IgD-negative memory B cell (primary cell): Measurements from ENCODE around the gene KIF23. TPM values are rescaled to one million over a fixed set of nuclear protein-coding genes. Genes with fewer than 3 reads are reported as not detected.

Experiments used
- H3K27ac Mint-ChIP-seq, 3 donors: one replicate each; pipeline ENCODE4 v1.8.0; 2020 to 2022; ENCODE audit warnings: mild to moderate bottlenecking in 3 of 3, mixed read lengths in 3 of 3, moderate library complexity in 1 of 3
- H3K27me3 Mint-ChIP-seq: one replicate; pipeline ENCODE4 v1.8.0; 2021; ENCODE audit warnings: mixed read lengths
- H3K36me3 Mint-ChIP-seq: one replicate; pipeline ENCODE4 v1.8.0; 2020; ENCODE audit warnings: mild to moderate bottlenecking, mixed read lengths
- H3K4me1 Mint-ChIP-seq, 3 donors: one replicate each; pipeline ENCODE4 v1.8.0; 2020 to 2022; ENCODE audit warnings: mixed read lengths in 3 of 3, mild to moderate bottlenecking in 1 of 3
- H3K4me3 Mint-ChIP-seq, 4 donors: one replicate each; pipeline ENCODE4 v1.8.0; 2020 to 2022; ENCODE audit warnings: mild to moderate bottlenecking in 4 of 4, mixed read lengths in 4 of 4, moderate library complexity in 3 of 4
- H3K9me3 Mint-ChIP-seq, 3 donors: one replicate each; pipeline ENCODE4 v1.8.0; 2020 to 2021; ENCODE audit warnings: mixed read lengths in 3 of 3, mild to moderate bottlenecking in 1 of 3
- polyA plus RNA-seq: library from polyadenylated mRNA; unstranded; fragments of 300-500 nt; fragmentation: Illumina TruSeq; gene quantifications from one replicate; pipeline ENCODE4 v1.2.3, GENCODE V29; 2021

The KIF23 gene
- polyA plus RNA-seq, 1 donor from 2014 or later = 1.0 TPM

- no peak overlapping the region for H3K4me3 Mint-ChIP-seq
- H3K9me3 Mint-ChIP-seq = no peaks in the 10 kb centered on the region
- no peaks in the 10 kb centered on the region for H3K36me3 Mint-ChIP-seq
- peaks cover 2% of the 10 kb centered on the region for H3K27me3 Mint-ChIP-seq
- H3K4me1 Mint-ChIP-seq = peaks cover 0 to 2% (median 2%) of the 10 kb centered on the region in 3 donors
- no peak overlapping the region for H3K27ac Mint-ChIP-seq
Measured at GRCh38 chr15:69389426-69389825, 24.7 kb upstream of the KIF23 start.

DNA sequence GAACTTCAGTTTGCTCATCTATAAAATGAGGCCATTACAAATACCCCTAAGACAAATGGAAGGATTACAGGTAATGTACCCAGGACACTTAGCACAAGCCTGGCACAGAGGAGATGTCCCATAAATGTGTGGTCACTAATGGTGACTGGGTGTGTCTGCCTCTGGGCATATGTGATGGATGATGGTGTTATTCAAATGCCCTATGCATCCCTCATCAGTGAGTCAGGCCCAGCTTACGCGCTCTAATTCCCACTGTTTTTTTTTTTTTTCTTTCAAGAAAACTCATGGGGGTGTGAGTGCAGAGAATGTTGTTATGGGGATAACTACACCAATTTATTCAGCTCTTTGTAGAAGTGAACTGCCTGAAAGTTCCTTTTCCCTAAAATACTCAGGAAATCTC is 23.6 kb upstream of the KIF23 start:
- peaks cover 2 to 6% (median 6%) of the 10 kb centered on the region in 3 donors for H3K4me1 Mint-ChIP-seq
- H3K36me3 Mint-ChIP-seq = no peaks in the 10 kb centered on the region
- H3K9me3 Mint-ChIP-seq = no peaks in the 10 kb centered on the region
- H3K27ac Mint-ChIP-seq = no peak overlapping the region
- no peak overlapping the region for H3K4me3 Mint-ChIP-seq
- peaks cover 8% of the 10 kb centered on the region for H3K27me3 Mint-ChIP-seq

- Mint-ChIP-seq H3K36me3 (no peaks in the 10 kb centered on the region), H3K4me1 (peaks cover 2 to 6% (median 6%) of the 10 kb centered on the region in 3 donors)
Measured at GRCh38 chr15:69391046-69391757, 22.9 kb upstream of the KIF23 start.

DNA sequence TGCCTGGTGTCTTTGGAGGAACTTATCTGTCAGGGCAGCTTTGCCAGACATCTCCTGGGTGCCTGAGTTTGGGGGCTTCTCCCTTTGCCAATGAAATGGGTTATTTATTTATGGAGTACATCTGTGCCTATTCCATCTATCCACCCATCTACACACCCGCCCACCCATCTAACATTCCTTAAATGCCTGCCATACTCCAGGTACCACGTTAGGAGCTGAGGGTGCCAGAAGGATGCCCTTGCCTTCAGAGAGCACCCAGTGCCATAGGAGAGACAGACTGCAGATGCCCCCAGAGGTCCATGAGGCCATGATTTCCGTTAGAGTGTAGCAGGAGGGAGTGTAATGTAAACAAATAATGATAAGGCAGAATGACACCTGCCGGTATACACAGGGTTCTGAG is 21.8 kb upstream of the KIF23 start:
- Mint-ChIP-seq H3K9me3 (no peaks in the 10 kb centered on the region), H3K4me1 (peaks cover 2 to 6% (median 6%) of the 10 kb centered on the region in 3 donors), H3K4me3 (no peak overlapping the region), H3K36me3 (no peaks in the 10 kb centered on the region), H3K27ac (peak overlapping the region in 1 of 3 donors; percentile 24), H3K27me3 (peaks cover 8% of the 10 kb centered on the region)

More at GRCh38 chr15:69391046-69391757, 22.9 kb upstream of the KIF23 start:
- Mint-ChIP-seq H3K27ac (no peak overlapping the region), H3K4me3 (no peak overlapping the region), H3K9me3 (no peaks in the 10 kb centered on the region), H3K27me3 (peaks cover 8% of the 10 kb centered on the region)

DNA sequence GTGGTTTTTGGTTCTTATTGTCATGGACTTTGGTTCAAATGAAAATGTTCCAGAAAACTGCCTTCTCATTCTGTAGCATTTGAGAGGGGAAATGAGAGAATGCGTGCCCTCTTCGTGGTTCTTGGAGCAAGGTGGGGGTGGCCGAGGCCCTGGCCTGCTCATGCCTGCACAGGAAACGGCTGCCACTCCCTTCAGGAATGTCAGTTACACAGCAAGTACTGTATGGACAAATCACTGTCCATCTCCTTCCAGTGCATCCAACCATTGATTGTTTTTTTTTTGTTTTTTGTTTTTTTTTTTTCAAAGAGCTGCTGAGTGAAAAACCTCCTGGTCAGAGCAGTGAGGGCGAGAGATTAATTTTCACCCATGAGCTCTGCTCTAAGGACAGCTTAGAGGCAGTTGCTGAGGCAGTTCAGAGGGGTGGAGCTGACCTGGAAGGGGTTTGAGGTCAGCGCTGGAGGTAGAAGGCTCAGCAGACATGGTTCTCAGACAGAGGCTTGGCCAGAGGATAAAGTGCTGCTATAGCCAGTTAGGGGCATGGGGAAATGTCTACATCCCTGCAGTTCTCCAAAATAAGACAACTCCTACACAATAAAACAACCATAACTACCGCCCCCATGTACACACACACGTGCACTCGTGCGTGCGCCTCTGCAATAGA is 20.2 kb upstream of the KIF23 start:
- H3K4me1 Mint-ChIP-seq = peaks cover 2 to 6% (median 6%) of the 10 kb centered on the region in 3 donors
- H3K36me3 Mint-ChIP-seq = no peaks in the 10 kb centered on the region
- no peaks in the 10 kb centered on the region for H3K9me3 Mint-ChIP-seq
- peak overlapping the region in 1 of 4 donors; percentile 41 for H3K4me3 Mint-ChIP-seq
- peaks cover 8% of the 10 kb centered on the region for H3K27me3 Mint-ChIP-seq
- no peak overlapping the region for H3K27ac Mint-ChIP-seq

DNA sequence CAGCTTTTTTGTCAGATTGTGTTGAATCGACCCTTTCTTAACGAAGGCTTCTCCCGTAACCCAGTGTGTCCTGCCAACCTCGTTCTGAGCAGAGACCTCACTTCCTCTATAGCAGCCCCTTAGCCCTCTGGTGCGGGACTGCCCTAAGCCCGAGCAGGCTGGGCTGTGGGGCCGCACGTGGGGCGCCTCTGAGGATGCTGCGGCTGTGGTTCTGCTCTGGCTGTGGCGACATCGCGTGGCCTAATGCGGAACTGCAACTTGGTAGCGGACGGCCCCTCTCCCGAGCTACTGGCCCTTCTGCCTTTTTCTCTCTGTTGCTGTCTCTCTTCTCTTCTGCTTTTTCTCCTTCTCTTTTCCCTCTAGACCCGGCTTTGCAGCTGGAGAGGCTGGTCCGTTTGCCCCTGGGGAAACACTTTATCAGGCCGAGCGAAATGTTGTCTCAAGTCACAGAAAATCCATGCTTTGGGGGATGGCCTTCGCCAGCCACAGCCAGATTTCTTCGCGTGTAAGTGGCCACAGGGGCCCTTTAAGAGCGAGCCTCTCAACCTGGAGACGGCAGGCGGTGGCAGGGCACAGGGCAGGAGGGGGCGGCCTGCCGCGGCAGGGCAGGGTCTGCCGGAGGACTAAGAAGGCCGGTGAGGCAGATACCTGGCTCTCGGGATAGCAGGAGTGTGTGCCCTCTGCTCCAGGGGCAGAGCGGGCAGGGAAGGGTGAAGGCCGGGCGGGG is 19.4 kb upstream of the KIF23 start:
- H3K36me3 Mint-ChIP-seq = no peaks in the 10 kb centered on the region
- H3K9me3 Mint-ChIP-seq = no peaks in the 10 kb centered on the region

DNA sequence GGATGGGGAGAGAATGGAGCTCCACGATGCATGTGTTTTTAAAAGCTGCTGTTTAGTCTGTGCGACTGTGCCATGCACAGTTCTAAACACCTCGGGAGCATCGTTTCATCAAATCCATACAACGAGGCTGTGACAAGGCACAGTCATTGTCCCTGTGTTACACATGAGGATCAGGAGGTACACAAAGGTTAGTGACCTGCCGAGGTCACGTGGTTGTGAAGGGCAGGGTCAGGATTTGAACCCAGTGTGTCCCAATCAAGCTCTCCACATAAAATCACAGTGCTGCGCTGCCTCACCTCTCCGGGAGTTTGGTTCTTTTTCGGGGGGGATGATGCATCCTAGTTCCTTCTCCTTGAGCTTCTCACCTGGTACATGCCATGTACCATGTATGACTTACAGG is 18.7 kb upstream of the KIF23 start:
- no peaks in the 10 kb centered on the region for H3K9me3 Mint-ChIP-seq
- H3K4me3 Mint-ChIP-seq = no peak overlapping the region
- peaks cover 8% of the 10 kb centered on the region for H3K27me3 Mint-ChIP-seq
- peaks cover 2 to 6% (median 6%) of the 10 kb centered on the region in 3 donors for H3K4me1 Mint-ChIP-seq
- no peak overlapping the region for H3K27ac Mint-ChIP-seq
- H3K36me3 Mint-ChIP-seq = no peaks in the 10 kb centered on the region

More for the DNA sequence above, 19.4 kb upstream of the KIF23 start:
- Mint-ChIP-seq H3K27me3 (peaks cover 8% of the 10 kb centered on the region), H3K4me1 (peaks cover 2 to 6% (median 6%) of the 10 kb centered on the region in 3 donors), H3K27ac (peak overlapping the region in 1 of 3 donors; percentile 25), H3K4me3 (no peak overlapping the region)

DNA sequence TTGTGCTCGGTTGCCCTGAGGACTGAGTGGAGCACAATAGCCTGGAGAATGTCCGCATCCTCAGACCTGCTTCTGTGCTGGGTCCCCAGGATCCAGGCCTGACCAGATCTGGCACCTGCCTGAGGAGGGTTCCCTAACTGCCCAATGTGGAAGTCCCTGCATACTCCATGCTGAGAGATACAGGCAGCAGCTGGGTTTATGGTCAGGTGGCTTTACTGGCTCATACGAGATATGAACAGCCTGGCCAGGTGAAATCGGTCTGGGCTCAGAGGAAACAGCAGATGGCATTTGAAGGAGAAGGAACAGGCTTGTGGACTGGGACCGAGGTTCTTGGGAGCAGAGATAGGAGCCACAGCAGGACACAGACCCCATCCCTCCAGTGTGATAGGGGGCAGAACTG is 18.2 kb upstream of the KIF23 start:
- Mint-ChIP-seq H3K4me1 (peaks cover 2 to 6% (median 6%) of the 10 kb centered on the region in 3 donors), H3K36me3 (no peaks in the 10 kb centered on the region), H3K27me3 (peaks cover 8% of the 10 kb centered on the region), H3K4me3 (no peak overlapping the region), H3K27ac (no peak overlapping the region), H3K9me3 (no peaks in the 10 kb centered on the region)

DNA sequence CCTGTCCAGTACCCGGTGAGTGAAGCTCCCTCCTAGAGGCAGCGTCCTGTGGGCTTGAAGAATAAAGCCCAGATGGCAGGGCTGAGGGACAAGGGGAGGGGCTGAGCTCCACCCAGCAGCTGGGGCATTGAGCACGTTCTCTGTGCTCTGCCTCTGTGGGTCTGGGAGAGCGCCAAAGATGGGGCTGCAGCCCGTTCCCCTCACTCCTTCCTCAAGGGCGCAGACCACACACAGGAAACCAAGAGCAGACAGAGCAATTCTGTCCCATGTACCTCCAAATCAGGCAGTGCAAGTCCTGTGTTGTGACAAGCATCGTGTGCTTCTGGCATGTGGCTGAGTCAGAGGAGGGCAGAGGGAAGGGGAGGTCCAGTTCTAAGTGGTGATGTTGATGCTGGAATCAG is 15.7 kb upstream of the KIF23 start:
- Mint-ChIP-seq H3K27me3 (peaks cover 9% of the 10 kb centered on the region), H3K9me3 (no peaks in the 10 kb centered on the region), H3K27ac (no peak overlapping the region), H3K4me3 (no peak overlapping the region), H3K4me1 (peaks cover 2 to 6% (median 6%) of the 10 kb centered on the region in 3 donors), H3K36me3 (no peaks in the 10 kb centered on the region)

DNA sequence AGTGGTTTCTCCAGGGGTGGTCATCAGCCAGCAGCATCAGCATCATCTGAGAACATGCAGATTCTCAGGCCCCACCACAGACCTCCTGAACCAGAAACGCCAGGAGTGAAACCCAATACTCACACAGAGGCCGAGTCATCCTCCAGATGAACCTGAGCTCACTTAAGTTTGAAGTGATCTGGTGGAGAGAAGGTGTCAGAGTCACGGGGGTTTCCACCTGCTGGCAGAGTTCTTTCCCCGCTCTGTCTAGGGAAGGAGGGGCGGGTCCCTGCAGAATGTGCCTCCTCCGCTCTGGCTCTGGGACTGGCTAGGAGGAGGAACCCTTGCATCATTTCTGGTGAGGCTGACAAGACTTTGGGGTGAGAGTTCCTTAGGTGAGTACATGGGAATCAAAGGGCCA is 13.3 kb upstream of the KIF23 start:
- Mint-ChIP-seq H3K4me1 (no peaks in the 10 kb centered on the region), H3K27me3 (peaks cover 2% of the 10 kb centered on the region), H3K4me3 (no peak overlapping the region), H3K9me3 (no peaks in the 10 kb centered on the region), H3K27ac (no peak overlapping the region), H3K36me3 (no peaks in the 10 kb centered on the region)

DNA sequence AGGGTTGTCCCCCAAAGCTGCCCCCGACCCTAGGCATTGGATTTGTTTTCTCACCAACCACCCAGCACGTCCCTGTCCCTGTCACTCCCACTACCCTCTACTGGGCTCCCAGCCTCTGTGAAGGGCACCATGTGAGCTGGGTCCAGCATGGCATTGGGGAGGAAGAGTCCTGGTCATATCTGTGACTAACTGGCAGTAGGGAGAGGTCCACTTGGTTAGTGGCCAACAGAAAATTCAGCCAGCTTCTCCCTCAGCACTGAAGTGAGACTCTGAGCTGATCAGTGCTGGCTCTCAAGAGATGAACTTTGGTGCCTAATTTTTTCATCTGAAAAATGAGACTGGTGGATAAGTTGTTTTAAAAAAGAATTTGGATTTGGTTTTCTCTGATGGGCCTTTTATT is 11.3 kb upstream of the KIF23 start:
- Mint-ChIP-seq H3K4me3 (no peak overlapping the region), H3K27ac (no peak overlapping the region), H3K9me3 (no peaks in the 10 kb centered on the region), H3K27me3 (peaks cover 5% of the 10 kb centered on the region), H3K36me3 (no peaks in the 10 kb centered on the region), H3K4me1 (no peaks in the 10 kb centered on the region)

- H3K4me3 Mint-ChIP-seq = no peak overlapping the region
- no peaks in the 10 kb centered on the region for H3K36me3 Mint-ChIP-seq
- H3K9me3 Mint-ChIP-seq = no peaks in the 10 kb centered on the region
- peaks cover 5% of the 10 kb centered on the region for H3K27me3 Mint-ChIP-seq
- no peaks in the 10 kb centered on the region for H3K4me1 Mint-ChIP-seq
- no peak overlapping the region for H3K27ac Mint-ChIP-seq
Measured at GRCh38 chr15:69403594-69403993, 10.6 kb upstream of the KIF23 start.

- no peaks in the 10 kb centered on the region for H3K4me1 Mint-ChIP-seq
- H3K36me3 Mint-ChIP-seq = no peaks in the 10 kb centered on the region
- H3K4me3 Mint-ChIP-seq = no peak overlapping the region
- H3K9me3 Mint-ChIP-seq = no peaks in the 10 kb centered on the region
- peaks cover 8% of the 10 kb centered on the region for H3K27me3 Mint-ChIP-seq
- H3K27ac Mint-ChIP-seq = no peak overlapping the region
Measured at GRCh38 chr15:69405110-69405509, 9.0 kb upstream of the KIF23 start.

GRCh38 chr15:69407719-69408400 is 6.3 kb upstream of the KIF23 start:
- H3K36me3 Mint-ChIP-seq = no peaks in the 10 kb centered on the region
- H3K4me1 Mint-ChIP-seq = no peaks in the 10 kb centered on the region
- H3K4me3 Mint-ChIP-seq = no peak overlapping the region
- no peaks in the 10 kb centered on the region for H3K9me3 Mint-ChIP-seq
- H3K27ac Mint-ChIP-seq = no peak overlapping the region
- peaks cover 8% of the 10 kb centered on the region for H3K27me3 Mint-ChIP-seq

DNA sequence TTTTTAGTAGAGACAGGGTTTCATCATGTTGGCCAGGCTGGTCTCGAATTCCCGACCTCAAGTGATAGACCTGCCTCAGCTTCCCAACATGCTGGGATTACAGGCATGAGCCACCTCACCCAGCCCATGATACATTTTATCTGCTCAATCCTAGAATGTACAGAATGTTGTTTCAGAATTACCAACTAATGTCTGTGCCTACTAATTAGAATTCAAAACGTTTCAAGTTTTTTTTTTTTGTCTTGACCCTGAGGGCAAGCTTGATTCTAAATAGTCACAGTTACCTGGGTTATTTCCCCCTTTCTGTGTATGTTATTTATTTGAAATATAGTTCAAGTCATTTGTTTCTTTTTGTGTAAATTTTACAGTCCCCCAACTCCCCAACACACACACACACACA is 5.3 kb upstream of the KIF23 start:
- Mint-ChIP-seq H3K4me3 (no peak overlapping the region), H3K36me3 (no peaks in the 10 kb centered on the region), H3K27me3 (peaks cover 7% of the 10 kb centered on the region), H3K4me1 (peaks cover under 1 to 3% (median 1%) of the 10 kb centered on the region in 3 donors), H3K27ac (no peak overlapping the region), H3K9me3 (no peaks in the 10 kb centered on the region)
